Astrocyte (in vitro differentiated cells and primary cell): ENCODE results near the gene PIK3C3. TPM values are rescaled to one million over a fixed set of nuclear protein-coding genes. Genes with fewer than 3 reads are reported as not detected.
A peak's percentile ranks its signal among the peaks of the same experiment; 100 is the strongest.

ENCODE experiments used
- DNase-seq: peaks from one replicate; pipeline ENCODE4 v3.0.0-alpha.2; 2010; ENCODE audit warnings: low read depth
- FAIRE-seq: peaks from 2 replicates; lab custom pipeline; 2011; peaks lifted over from hg19 to GRCh38; lab: Jason Lieb, UNC
- H2AFZ ChIP-seq: 2 replicates; pipeline ENCODE4 v1.6.0; 2012; ENCODE audit warnings: low read depth, low read length, inconsistent platforms
- H3K27ac ChIP-seq: 2 replicates; pipeline ENCODE4 v1.5.1; 2011; ENCODE audit warnings: low read depth, low read length, inconsistent platforms
- H3K27me3 ChIP-seq: 2 replicates; pipeline ENCODE4 v1.6.0; 2011; ENCODE audit warnings: low read length, inconsistent platforms; ENCODE audit not compliant: insufficient read depth
- H3K36me3 ChIP-seq: 2 replicates; pipeline ENCODE4 v1.5.1; 2011; ENCODE audit warnings: low read length, inconsistent platforms; ENCODE audit not compliant: insufficient read depth
- H3K4me1 ChIP-seq: 2 replicates; pipeline ENCODE4 v1.5.1; 2011; ENCODE audit warnings: low read length, inconsistent platforms; ENCODE audit not compliant: insufficient read depth
- H3K4me2 ChIP-seq: 2 replicates; pipeline ENCODE4 v1.6.0; 2012; ENCODE audit warnings: low read length, inconsistent platforms
- H3K4me3 ChIP-seq: 2 replicates; pipeline ENCODE4 v1.5.1; 2011; ENCODE audit warnings: low read depth, mild to moderate bottlenecking, low read length, inconsistent platforms; ENCODE audit not compliant: insufficient read depth
- H3K79me2 ChIP-seq: 2 replicates; pipeline ENCODE4 v1.6.0; 2012; ENCODE audit warnings: mild to moderate bottlenecking, low read length, inconsistent platforms; ENCODE audit not compliant: insufficient read depth
- H3K9ac ChIP-seq: 2 replicates; pipeline ENCODE4 v1.6.0; 2012; ENCODE audit warnings: mild to moderate bottlenecking, low read length, inconsistent platforms
- H3K9me3 ChIP-seq: 2 replicates; pipeline ENCODE4 v1.5.1; 2012; ENCODE audit warnings: low read depth, mild to moderate bottlenecking, low read length, inconsistent platforms; ENCODE audit not compliant: insufficient read depth
- H4K20me1 ChIP-seq: 2 replicates; pipeline ENCODE4 v1.6.0; 2012; ENCODE audit warnings: low read length, inconsistent platforms; ENCODE audit not compliant: insufficient read depth
- H3K27ac Mint-ChIP-seq: one replicate; pipeline ENCODE4 v1.8.0; 2021; ENCODE audit warnings: mild to moderate bottlenecking, mixed read lengths; ENCODE audit not compliant: unreplicated experiment
- H3K27me3 Mint-ChIP-seq: one replicate; pipeline ENCODE4 v1.8.0; 2021; ENCODE audit warnings: low read depth, mixed read lengths; ENCODE audit not compliant: unreplicated experiment
- H3K36me3 Mint-ChIP-seq: one replicate; pipeline ENCODE4 v1.8.0; 2021; ENCODE audit warnings: low read depth, mixed read lengths; ENCODE audit not compliant: unreplicated experiment
- H3K4me1 Mint-ChIP-seq: one replicate; pipeline ENCODE4 v1.8.0; 2021; ENCODE audit warnings: low read depth, mixed read lengths; ENCODE audit not compliant: unreplicated experiment
- H3K4me3 Mint-ChIP-seq: one replicate; pipeline ENCODE4 v1.8.0; 2021; ENCODE audit warnings: mild to moderate bottlenecking, moderate library complexity, mixed read lengths; ENCODE audit not compliant: unreplicated experiment
- H3K9me3 Mint-ChIP-seq: one replicate; pipeline ENCODE4 v1.8.0; 2021; ENCODE audit warnings: mild to moderate bottlenecking, mixed read lengths; ENCODE audit not compliant: unreplicated experiment
- CTCF ChIP-seq: IDR thresholded peaks from 2 replicates; pipeline ENCODE4 v1.5.1; 2011; ENCODE audit warnings: low read depth, mild to moderate bottlenecking, inconsistent platforms, low read length, moderate library complexity; ENCODE audit not compliant: insufficient read depth
- EZH2 ChIP-seq: IDR thresholded peaks from 2 replicates; pipeline ENCODE4 v1.6.1; 2012; ENCODE audit warnings: mild to moderate bottlenecking, low read length, inconsistent platforms; ENCODE audit not compliant: insufficient read depth
- total RNA-seq: library from RNA; stranded (reverse); gene quantifications from 2 replicates; pipeline ENCODE4 v1.2.1, GENCODE V29; 2021

The PIK3C3 gene
- total RNA-seq, 1 donor from 2014 or later: 106 TPM

DNA sequence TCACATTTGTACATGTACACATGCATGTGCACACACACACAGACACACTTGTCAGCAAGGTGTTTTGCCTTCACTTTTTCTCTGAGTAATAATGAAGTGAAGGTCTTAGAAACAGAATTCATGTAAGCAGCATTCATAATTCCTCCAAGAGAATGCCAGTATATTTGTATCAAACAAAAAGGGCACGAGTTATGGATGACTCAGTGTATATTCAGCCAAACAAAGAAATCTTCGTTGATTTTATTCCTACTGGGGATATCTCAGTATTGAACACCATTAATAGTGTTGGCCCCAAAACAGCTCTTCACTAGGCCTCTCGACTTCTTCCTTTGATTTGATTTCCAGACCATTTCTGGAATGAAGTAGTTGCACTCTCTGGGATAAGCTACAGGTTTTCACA, 125.3 kb downstream of the PIK3C3 start:
- H3K4me3 ChIP-seq: no peak overlapping the region
- Mint-ChIP-seq H3K4me3 (no peak overlapping the region), H3K27me3 (no peaks in the 10 kb centered on the region), H3K9me3 (no peaks in the 10 kb centered on the region), H3K27ac (no peak overlapping the region), H3K36me3 (peaks cover 18% of the 10 kb centered on the region), H3K4me1 (peaks cover 2% of the 10 kb centered on the region)
- FAIRE-seq (no peak), DNase-seq (no peak)
- H3K9ac ChIP-seq: no peak overlapping the region
- no peak overlapping the region for H3K4me2 ChIP-seq
- peaks cover 10% of the 10 kb centered on the region for H3K36me3 ChIP-seq
- no peaks in the 10 kb centered on the region for H3K9me3 ChIP-seq
- H3K79me2 ChIP-seq: no peaks in the 10 kb centered on the region
- H2AFZ ChIP-seq: no peak overlapping the region
- no peaks in the 10 kb centered on the region for H4K20me1 ChIP-seq
- TF ChIP-seq EZH2: no peak
- TF ChIP-seq CTCF: no peak
- H3K4me1 ChIP-seq: no peaks in the 10 kb centered on the region
- no peaks in the 10 kb centered on the region for H3K27me3 ChIP-seq
- H3K27ac ChIP-seq: no peak overlapping the region

GRCh38 chr18:42082415-42083234, 127.6 kb downstream of the PIK3C3 start:
- no peak for DNase-seq
- H3K27ac ChIP-seq: no peak overlapping the region
- no peaks in the 10 kb centered on the region for H3K9me3 ChIP-seq
- no peaks in the 10 kb centered on the region for H4K20me1 ChIP-seq
- peaks cover 11% of the 10 kb centered on the region for H3K4me1 Mint-ChIP-seq
- TF ChIP-seq EZH2 (no peak), CTCF (no peak)
- H3K27ac Mint-ChIP-seq: no peak overlapping the region
- H3K27me3 ChIP-seq: no peaks in the 10 kb centered on the region
- peaks cover 5% of the 10 kb centered on the region for H3K36me3 ChIP-seq
- H3K36me3 Mint-ChIP-seq: peaks cover 19% of the 10 kb centered on the region
- peaks cover 12% of the 10 kb centered on the region for H3K4me1 ChIP-seq
- no peak overlapping the region for H2AFZ ChIP-seq
- no peaks in the 10 kb centered on the region for H3K79me2 ChIP-seq
- H3K4me3 ChIP-seq: no peak overlapping the region
- FAIRE-seq: no peak
- H3K4me3 Mint-ChIP-seq: no peak overlapping the region
- no peak overlapping the region for H3K9ac ChIP-seq
- H3K9me3 Mint-ChIP-seq: no peaks in the 10 kb centered on the region
- H3K27me3 Mint-ChIP-seq: no peaks in the 10 kb centered on the region
- H3K4me2 ChIP-seq: no peak overlapping the region

DNA sequence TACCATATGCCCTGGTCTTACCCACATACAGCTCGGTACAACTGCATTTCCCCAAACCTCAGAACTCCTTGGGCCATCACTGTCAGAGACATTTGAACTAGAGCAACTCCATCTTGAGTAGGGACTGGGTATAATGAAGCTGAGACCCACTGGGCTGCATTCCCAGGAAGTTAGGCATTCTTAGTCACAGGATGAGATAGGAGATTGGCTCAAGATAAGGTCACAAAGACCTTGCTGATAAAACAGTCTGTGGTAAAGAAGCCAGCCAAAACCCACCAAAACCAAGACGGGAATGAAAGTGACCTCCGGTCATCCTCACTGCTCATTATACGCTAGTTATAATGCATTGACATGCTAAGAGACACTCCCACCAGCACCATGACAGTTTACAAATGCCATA, 131.3 kb downstream of the PIK3C3 start:
- TF ChIP-seq EZH2: no peak
- Histone ChIP-seq H2AFZ (no peak overlapping the region), H3K36me3 (peaks cover 2% of the 10 kb centered on the region), H3K4me3 (no peak overlapping the region), H3K27me3 (no peaks in the 10 kb centered on the region), H3K9me3 (no peaks in the 10 kb centered on the region), H3K4me1 (peaks cover 12% of the 10 kb centered on the region), H3K4me2 (peak overlapping the region; percentile 18), H3K27ac (peak overlapping the region; percentile 7), H3K79me2 (no peaks in the 10 kb centered on the region), H3K9ac (no peak overlapping the region), H4K20me1 (no peaks in the 10 kb centered on the region)
- Mint-ChIP-seq H3K27me3 (no peaks in the 10 kb centered on the region), H3K4me3 (no peak overlapping the region), H3K27ac (peak overlapping the region; percentile 73), H3K9me3 (no peaks in the 10 kb centered on the region), H3K4me1 (peaks cover 18% of the 10 kb centered on the region), H3K36me3 (peaks cover 10% of the 10 kb centered on the region)
- peak; percentile 75 for DNase-seq
- peak; percentile 74 for FAIRE-seq
